Heart left ventricle (tissue), 13 donors: ENCODE results near the gene SETD9.

Source experiments
- CTCF ChIP-seq, 12 donors: fragments of 200-600 bp; sonication (generic) in 4 of 12; IDR thresholded peaks; one replicate each; pipeline versions ENCODE4 v1.5.0 to v1.8.0; 2018 to 2022; ENCODE audit warnings: antibody characterized with exemption in 12 of 12, mild to moderate bottlenecking in 5 of 12
- POLR2A ChIP-seq, 2 donors: fragments of 450-650 bp; IDR thresholded peaks; one replicate each; pipeline ENCODE4 v1.6.1; 2017; ENCODE audit warnings: antibody characterized with exemption in 2 of 2, mild to moderate bottlenecking in 2 of 2, moderate library complexity in 2 of 2
- donor health status: ischemic (EF 13 %, LVEDD 7.1; RV severe dilation, severe dysfunction).
- donor health status: DM: no; HTN: yes; CAD: no.
- donor health status: DM: no; HTN: no; CAD: no.
- donor health status: ischemic (EF 25% LVEDD 6.9; RV normal size, moderate dysfunction).
- donor health status: ischemic (EF 25% LVEDD 5.7; RV mildly dilated, moderate dysfunction).
- donor health status: ischemic (EF 35%, LVEDD 5.7; RV mildly dilated, moderate dysfunction).
- donor health status: nonischemic (EF 11% LVEDD 7.7; RV severe dilation, severe dysfunction).
- donor health status: DM: yes; HTN: yes; CAD: no.
- donor health status: PGD.
- donor health status: ischemic (EF 29% LVEDD 5.4; RV normal size, mild dysfunction).
- donor health status: nonischemic (EF 23%, LVEDD 6.1; RV moderate dilation, normal function).

- TF ChIP-seq CTCF (IDR thresholded peaks at IDR 0.05): no peak
- TF ChIP-seq POLR2A (IDR thresholded peaks at IDR 0.05): no peak
These were observed 32.6 kb downstream of the SETD9 start for GRCh38 chr5:56941981-56942380.
